Thoracic aorta (tissue), 2 donors: ENCODE measurements around the gene SYPL1. TPM values are rescaled to one million over a fixed set of nuclear protein-coding genes. Genes with fewer than 3 reads are reported as not detected.

Source experiments
- ATAC-seq: fragments of 150-250 bp; one replicate; pipeline ENCODE4 v1.8.0; 2017; ENCODE audit warnings: low read depth; ENCODE audit not compliant: insufficient number of reproducible peaks, low FRiP score
- DNase-seq: peaks from one replicate; pipeline ENCODE4 v3.0.0-alpha.2; 2020; ENCODE audit warnings: low spot score
- H3K27ac ChIP-seq, 2 donors: fragments of 200-600 bp; sonication (generic); 1 replicate in 1 of 2; 2 replicates in 1 of 2; pipeline ENCODE4 v1.5.1; 2016; ENCODE audit warnings: mild to moderate bottlenecking in 2 of 2, moderate library complexity in 2 of 2
- H3K27me3 ChIP-seq: fragments of 200-600 bp; sonication (generic); replicated peaks from 2 replicates; pipeline ENCODE4 v1.6.0; 2016; ENCODE audit warnings: mild to moderate bottlenecking; ENCODE audit not compliant: insufficient read depth
- H3K36me3 ChIP-seq: fragments of 200-600 bp; sonication (generic); one replicate; pipeline ENCODE4 v1.5.1; 2016
- H3K4me1 ChIP-seq, 2 donors: fragments of 200-600 bp; sonication (generic); 1 replicate in 1 of 2; 2 replicates in 1 of 2; pipeline versions ENCODE4 v1.5.1 to v1.6.0; 2016; ENCODE audit warnings: low read depth in 2 of 2, mild to moderate bottlenecking in 1 of 2; ENCODE audit not compliant: control insufficient read depth in 1 of 2
- H3K4me3 ChIP-seq: fragments of 200-600 bp; sonication (generic); 2 replicates; pipeline ENCODE4 v1.5.1; 2016; ENCODE audit warnings: mild to moderate bottlenecking
- H3K9me3 ChIP-seq: fragments of 200-600 bp; sonication (generic); 2 replicates; pipeline ENCODE4 v1.5.1; 2016
- CTCF ChIP-seq: fragments of 200-600 bp; sonication (generic); IDR thresholded peaks from one replicate; pipeline ENCODE4 v1.5.1; 2019; ENCODE audit warnings: antibody characterized with exemption
- total RNA-seq, 2 donors: library from RNA; depleted of rRNA; stranded (reverse); fragments of >200 nt; gene quantifications; one replicate each; pipeline versions ENCODE4 v1.1.0 to v1.2.3, GENCODE V29; 2016

Gene SYPL1
- total RNA-seq, 2 donors from 2014 or later, result 47.1 to 82.1 TPM

GRCh38 chr7:106094780-106095179, 17.3 kb downstream of the SYPL1 start:
- Histone ChIP-seq H3K4me3 (no peak overlapping the region), H3K36me3 (peaks cover 28% of the 10 kb centered on the region), H3K9me3 (no peaks in the 10 kb centered on the region), H3K27ac (no peak overlapping the region), H3K27me3 (no peaks in the 10 kb centered on the region), H3K4me1 (no peaks in the 10 kb centered on the region)
- no peak for TF ChIP-seq CTCF
- DNase-seq, result no peak
- no peak for ATAC-seq

- Histone ChIP-seq H3K27me3 (no peaks in the 10 kb centered on the region), H3K9me3 (no peaks in the 10 kb centered on the region), H3K4me1 (no peaks in the 10 kb centered on the region), H3K27ac (no peak overlapping the region), H3K36me3 (peaks cover 24% of the 10 kb centered on the region), H3K4me3 (no peak overlapping the region)
- ATAC-seq (no peak), DNase-seq (no peak)
- TF ChIP-seq CTCF, result no peak
Observed at GRCh38 chr7:106092204-106092603, 19.9 kb downstream of the SYPL1 start.

- H3K36me3 ChIP-seq, result peaks cover 15% of the 10 kb centered on the region
- no peak overlapping the region for H3K4me3 ChIP-seq
- no peaks in the 10 kb centered on the region for H3K4me1 ChIP-seq
- H3K27ac ChIP-seq, result no peak overlapping the region
- H3K9me3 ChIP-seq, result no peaks in the 10 kb centered on the region
- no peaks in the 10 kb centered on the region for H3K27me3 ChIP-seq
- DNase-seq (no peak), ATAC-seq (no peak)
- no peak for TF ChIP-seq CTCF
Observed at GRCh38 chr7:106089647-106090046, 22.5 kb downstream of the SYPL1 start.

GRCh38 chr7:106088014-106088413, 24.1 kb downstream of the SYPL1 start:
- Histone ChIP-seq H3K27ac (no peak overlapping the region), H3K27me3 (no peaks in the 10 kb centered on the region), H3K4me3 (no peak overlapping the region), H3K9me3 (no peaks in the 10 kb centered on the region), H3K36me3 (peaks cover 11% of the 10 kb centered on the region), H3K4me1 (no peaks in the 10 kb centered on the region)
- DNase-seq (no peak), ATAC-seq (no peak)
- TF ChIP-seq CTCF, result no peak

- Histone ChIP-seq H3K27me3 (no peaks in the 10 kb centered on the region), H3K36me3 (peaks cover 3% of the 10 kb centered on the region), H3K4me1 (no peaks in the 10 kb centered on the region), H3K9me3 (no peaks in the 10 kb centered on the region), H3K27ac (no peak overlapping the region), H3K4me3 (no peak overlapping the region)
- no peak for DNase-seq
- no peak for ATAC-seq
- TF ChIP-seq CTCF, result no peak
Observed at GRCh38 chr7:106086062-106086461, 26.1 kb downstream of the SYPL1 start.
